Fibroblast of lung (primary cell): ENCODE measurements around the gene C9orf72. TPM values are rescaled to one million over a fixed set of nuclear protein-coding genes. Genes with fewer than 3 reads are reported as not detected.

Experiments
- DNase-seq, 2 donors: peaks; one replicate each; pipeline versions ENCODE4 v3.0.0 to v3.0.0-alpha.2; 2010; ENCODE audit warnings: low read depth in 2 of 2
- H2AFZ ChIP-seq: 2 replicates; pipeline ENCODE4 v1.5.1; 2012; ENCODE audit warnings: low read length, control low read depth, inconsistent platforms
- H3K27ac ChIP-seq: 2 replicates; pipeline ENCODE4 v1.5.1; 2011; ENCODE audit warnings: low read length, control low read depth; ENCODE audit not compliant: insufficient read depth
- H3K27me3 ChIP-seq: 2 replicates; pipeline ENCODE4 v1.5.1; 2011; ENCODE audit warnings: mild to moderate bottlenecking, low read length; ENCODE audit not compliant: control insufficient read depth, insufficient read depth
- H3K36me3 ChIP-seq: 2 replicates; pipeline ENCODE4 v1.5.1; 2011; ENCODE audit warnings: low read length; ENCODE audit not compliant: control insufficient read depth, insufficient read depth
- H3K4me1 ChIP-seq: 2 replicates; pipeline ENCODE4 v1.5.1; 2011; ENCODE audit warnings: low read length; ENCODE audit not compliant: control insufficient read depth, insufficient read depth; ENCODE audit errors: extremely low read depth
- H3K4me2 ChIP-seq: 2 replicates; pipeline ENCODE4 v1.5.1; 2011; ENCODE audit warnings: low read length, control low read depth; ENCODE audit not compliant: insufficient read depth; ENCODE audit errors: extremely low read depth
- H3K4me3 ChIP-seq, 4 experiments: fragments of 200-600 bp in 1 of 4; sonication (generic) in 1 of 4; replicated peaks in 1 of 4; 2 replicates each; pipeline ENCODE4 v1.5.1; 2011 to 2016; ENCODE audit warnings: low read length in 4 of 4, low read depth in 3 of 4, mild to moderate bottlenecking in 3 of 4, control low read depth in 2 of 4, inconsistent platforms in 1 of 4, mixed read lengths in 1 of 4; ENCODE audit not compliant: insufficient read depth in 1 of 4; ENCODE audit errors: control extremely low read depth in 1 of 4
- H3K79me2 ChIP-seq: 2 replicates; pipeline ENCODE4 v1.5.1; 2012; ENCODE audit warnings: mild to moderate bottlenecking, low read length, inconsistent platforms; ENCODE audit not compliant: control insufficient read depth, insufficient read depth
- H3K9ac ChIP-seq: 2 replicates; pipeline ENCODE4 v1.5.1; 2011; ENCODE audit warnings: mild to moderate bottlenecking, low read length, control low read depth; ENCODE audit not compliant: insufficient read depth
- H3K9me3 ChIP-seq: 2 replicates; pipeline ENCODE4 v1.5.1; 2012; ENCODE audit warnings: low read depth, low read length; ENCODE audit not compliant: control insufficient read depth, insufficient read depth
- H4K20me1 ChIP-seq: 2 replicates; pipeline ENCODE4 v1.5.1; 2011; ENCODE audit warnings: low read length; ENCODE audit not compliant: control insufficient read depth, insufficient read depth; ENCODE audit errors: extremely low read depth
- EZH2 ChIP-seq: IDR thresholded peaks from 2 replicates; pipeline ENCODE4 v1.5.1; 2012; ENCODE audit warnings: low read length, control low read depth, mild to moderate bottlenecking; ENCODE audit errors: missing control alignments
- polyA plus RNA-seq, 2 donors: library from polyadenylated mRNA; depleted of rRNA in 1 of 2; stranded (reverse) in 1 of 2; unstranded in 1 of 2; fragments of >200 nt; gene quantifications; 2 replicates each; pipeline ENCODE4 v1.2.1, GENCODE V29; 2011 to 2012; ENCODE audit warnings: missing spikeins in 1 of 2
- total RNA-seq: library from RNA; depleted of rRNA; stranded (reverse); fragments of >200 nt; gene quantifications from 2 replicates; pipeline ENCODE4 v1.2.1, GENCODE V29; 2014
- TF ChIP-seq, protein P1 (sequence below), 2 donors: IDR thresholded peaks in 1 of 2; conservative IDR thresholded peaks in 1 of 2; 1 replicate in 1 of 2; 2 replicates in 1 of 2; pipeline ENCODE4 v1.5.1; 2011 to 2012; ENCODE audit warnings: low read length in 2 of 2, control low read depth in 1 of 2, inconsistent platforms in 1 of 2, low read depth in 1 of 2, mild to moderate bottlenecking in 1 of 2

The C9orf72 gene
- total and polyA plus RNA-seq, 2 donors (not counting 1 experiment from before 2014, with no cell fraction given): 3.6 to 4.5 TPM

GRCh38 chr9:27584931-27585330, 11.7 kb upstream of the C9orf72 start:
- no peaks in the 10 kb centered on the region for H3K36me3 ChIP-seq
- H3K79me2 ChIP-seq: no peaks in the 10 kb centered on the region
- H3K4me1 ChIP-seq: no peaks in the 10 kb centered on the region
- no peaks in the 10 kb centered on the region for H3K27me3 ChIP-seq
- no peak overlapping the region for H3K4me3 ChIP-seq
- H2AFZ ChIP-seq: no peak overlapping the region
- no peaks in the 10 kb centered on the region for H4K20me1 ChIP-seq
- DNase-seq: no peak
- no peak overlapping the region for H3K9ac ChIP-seq
- no peak overlapping the region for H3K4me2 ChIP-seq
- H3K9me3 ChIP-seq: no peaks in the 10 kb centered on the region
- H3K27ac ChIP-seq: no peak overlapping the region
- no peak for TF ChIP-seq EZH2
- TF ChIP-seq, protein P1, sequence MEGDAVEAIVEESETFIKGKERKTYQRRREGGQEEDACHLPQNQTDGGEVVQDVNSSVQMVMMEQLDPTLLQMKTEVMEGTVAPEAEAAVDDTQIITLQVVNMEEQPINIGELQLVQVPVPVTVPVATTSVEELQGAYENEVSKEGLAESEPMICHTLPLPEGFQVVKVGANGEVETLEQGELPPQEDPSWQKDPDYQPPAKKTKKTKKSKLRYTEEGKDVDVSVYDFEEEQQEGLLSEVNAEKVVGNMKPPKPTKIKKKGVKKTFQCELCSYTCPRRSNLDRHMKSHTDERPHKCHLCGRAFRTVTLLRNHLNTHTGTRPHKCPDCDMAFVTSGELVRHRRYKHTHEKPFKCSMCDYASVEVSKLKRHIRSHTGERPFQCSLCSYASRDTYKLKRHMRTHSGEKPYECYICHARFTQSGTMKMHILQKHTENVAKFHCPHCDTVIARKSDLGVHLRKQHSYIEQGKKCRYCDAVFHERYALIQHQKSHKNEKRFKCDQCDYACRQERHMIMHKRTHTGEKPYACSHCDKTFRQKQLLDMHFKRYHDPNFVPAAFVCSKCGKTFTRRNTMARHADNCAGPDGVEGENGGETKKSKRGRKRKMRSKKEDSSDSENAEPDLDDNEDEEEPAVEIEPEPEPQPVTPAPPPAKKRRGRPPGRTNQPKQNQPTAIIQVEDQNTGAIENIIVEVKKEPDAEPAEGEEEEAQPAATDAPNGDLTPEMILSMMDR (conservative IDR thresholded peaks at IDR 0.05 in 1 of 2, IDR thresholded peaks at IDR 0.05 in 1 of 2; ENCODE audit: low read depth in 1 of 2, low read length in 2 of 2): no peak

DNA sequence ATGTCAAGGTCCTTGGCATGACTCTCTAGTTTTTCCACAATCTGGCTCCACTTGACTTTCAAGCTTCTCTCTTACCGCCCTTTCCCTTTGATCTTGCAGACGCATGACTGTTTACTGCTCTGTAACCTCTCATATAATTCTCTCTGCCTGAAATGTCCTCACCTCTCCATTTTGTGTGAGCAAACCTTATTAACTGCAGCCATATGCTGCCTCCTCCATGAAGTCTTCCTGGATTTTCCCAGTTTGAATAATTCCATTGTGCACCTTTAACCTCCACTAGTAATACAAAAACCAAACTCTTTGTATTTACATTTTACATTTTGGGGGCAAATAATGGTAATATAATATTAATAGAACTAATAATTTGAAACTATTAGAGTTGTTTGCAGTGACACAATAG, 9.5 kb upstream of the C9orf72 start:
- Histone ChIP-seq H3K79me2 (no peaks in the 10 kb centered on the region), H3K9ac (no peak overlapping the region), H3K4me1 (no peaks in the 10 kb centered on the region), H3K9me3 (no peaks in the 10 kb centered on the region), H3K4me3 (no peak overlapping the region), H3K27me3 (no peaks in the 10 kb centered on the region), H2AFZ (no peak overlapping the region), H3K4me2 (no peak overlapping the region), H3K36me3 (no peaks in the 10 kb centered on the region), H3K27ac (no peak overlapping the region), H4K20me1 (no peaks in the 10 kb centered on the region)
- no peak for DNase-seq
- TF ChIP-seq, protein P1 (conservative IDR thresholded peaks at IDR 0.05 in 1 of 2, IDR thresholded peaks at IDR 0.05 in 1 of 2; ENCODE audit: low read depth in 1 of 2, low read length in 2 of 2): no peak
- TF ChIP-seq EZH2: no peak

- Histone ChIP-seq H3K4me1 (no peaks in the 10 kb centered on the region), H3K4me2 (no peak overlapping the region), H2AFZ (no peak overlapping the region), H3K27me3 (no peaks in the 10 kb centered on the region), H3K4me3 (no peak overlapping the region), H3K36me3 (no peaks in the 10 kb centered on the region), H3K9ac (no peak overlapping the region), H3K9me3 (no peaks in the 10 kb centered on the region), H4K20me1 (no peaks in the 10 kb centered on the region), H3K79me2 (no peaks in the 10 kb centered on the region), H3K27ac (no peak overlapping the region)
- TF ChIP-seq, protein P1 (conservative IDR thresholded peaks at IDR 0.05 in 1 of 2, IDR thresholded peaks at IDR 0.05 in 1 of 2; ENCODE audit: low read depth in 1 of 2, low read length in 2 of 2): no peak
- TF ChIP-seq EZH2: no peak
- no peak for DNase-seq
Measured at GRCh38 chr9:27581826-27582225, 8.5 kb upstream of the C9orf72 start.
